Measurements from ENCODE around the gene THRB.

THRB gene

GRCh38 chr3:24139463-24140412 lies 354.9 kb downstream of the THRB start:
- no peak for DNase-seq (ENCODE audit: low read depth)

- DNase-seq (ENCODE audit: low read depth) = no peak
These were observed 355.8 kb downstream of the THRB start for GRCh38 chr3:24138876-24139256.

GRCh38 chr3:24137958-24138875 lies 356.4 kb downstream of the THRB start:
- no peak for DNase-seq (ENCODE audit: low read depth)

GRCh38 chr3:24137334-24137733 lies 357.3 kb downstream of the THRB start:
- DNase-seq (ENCODE audit: low read depth) = no peak

GRCh38 chr3:24136624-24137310 lies 357.9 kb downstream of the THRB start:
- DNase-seq (ENCODE audit: low read depth) = no peak

- DNase-seq (ENCODE audit: low read depth) = no peak
These were observed 359.4 kb downstream of the THRB start for GRCh38 chr3:24135280-24135679.

- DNase-seq (ENCODE audit: low read depth) = no peak
These were observed 360.7 kb downstream of the THRB start for GRCh38 chr3:24133942-24134341.

GRCh38 chr3:24133436-24133835 lies 361.2 kb downstream of the THRB start:
- no peak for DNase-seq (ENCODE audit: low read depth)

GRCh38 chr3:24129549-24129948 lies 365.1 kb downstream of the THRB start:
- no peak for DNase-seq (ENCODE audit: low read depth)

- DNase-seq (ENCODE audit: low read depth) = no peak
These were observed 366.2 kb downstream of the THRB start for GRCh38 chr3:24128199-24129005.

GRCh38 chr3:24123596-24123995 lies 371.1 kb downstream of the THRB start:
- no peak for DNase-seq (ENCODE audit: low read depth)

- DNase-seq (ENCODE audit: low read depth) = no peak
These were observed 374.2 kb downstream of the THRB start for GRCh38 chr3:24120434-24120833.

GRCh38 chr3:24119321-24119751 lies 375.3 kb downstream of the THRB start:
- DNase-seq (ENCODE audit: low read depth) = no peak

- no peak for DNase-seq (ENCODE audit: low read depth)
These were observed 377.1 kb downstream of the THRB start for GRCh38 chr3:24117508-24117907.

- no peak for DNase-seq (ENCODE audit: low read depth)
These were observed 382.9 kb downstream of the THRB start for GRCh38 chr3:24111711-24112110.

- no peak for DNase-seq (ENCODE audit: low read depth)
These were observed 384.6 kb downstream of the THRB start for GRCh38 chr3:24110051-24110450.

- DNase-seq (ENCODE audit: low read depth) = no peak
These were observed 392.9 kb downstream of the THRB start for GRCh38 chr3:24101676-24102168.

GRCh38 chr3:24100696-24101402 lies 393.8 kb downstream of the THRB start:
- DNase-seq (ENCODE audit: low read depth) = no peak

- no peak for DNase-seq (ENCODE audit: low read depth)
These were observed 397.9 kb downstream of the THRB start for GRCh38 chr3:24096695-24097290.

- no peak for DNase-seq (ENCODE audit: low read depth)
These were observed 398.4 kb downstream of the THRB start for GRCh38 chr3:24096271-24096670.

All from stimulated activated CD8-positive, alpha-beta memory T cell treated with anti-CD3 and anti-CD28 coated beads, Interleukin-15, amount 100 ng/mL, for 1 hour (primary cell).